Measurements from ENCODE around the gene NMU. TPM values are rescaled to one million over a fixed set of nuclear protein-coding genes. Genes with fewer than 3 reads are reported as not detected.

Gene NMU
- total RNA-seq, 4 donors from 2014 or later: not detected

GRCh38 chr4:55611358-55612059 is 24.6 kb downstream of the NMU start:
- no peaks in the 10 kb centered on the region for H3K4me1 ChIP-seq
- H3K36me3 ChIP-seq: no peaks in the 10 kb centered on the region
- H3K27ac ChIP-seq: no peak overlapping the region
- H3K27me3 ChIP-seq: no peaks in the 10 kb centered on the region
- H3K9me3 ChIP-seq: no peaks in the 10 kb centered on the region
- no peak overlapping the region for H3K4me3 ChIP-seq
- no peak for TF ChIP-seq POLR2A (IDR thresholded peaks at IDR 0.05)
- TF ChIP-seq CTCF (IDR thresholded peaks at IDR 0.05): no peak
- DNase-seq: no peak

- Histone ChIP-seq H3K4me3 (no peak overlapping the region), H3K9me3 (no peaks in the 10 kb centered on the region), H3K36me3 (no peaks in the 10 kb centered on the region), H3K27me3 (no peaks in the 10 kb centered on the region), H3K4me1 (no peaks in the 10 kb centered on the region), H3K27ac (no peak overlapping the region)
- TF ChIP-seq POLR2A (IDR thresholded peaks at IDR 0.05) (no peak), CTCF (IDR thresholded peaks at IDR 0.05) (no peak)
- DNase-seq: no peak
Measured at GRCh38 chr4:55610381-55610780, 25.7 kb downstream of the NMU start.

- no peak for DNase-seq
Measured at GRCh38 chr4:55609393-55609866, 26.7 kb downstream of the NMU start.

GRCh38 chr4:55608591-55608990 is 27.5 kb downstream of the NMU start:
- DNase-seq: no peak
- Histone ChIP-seq H3K4me3 (no peak overlapping the region), H3K36me3 (no peaks in the 10 kb centered on the region), H3K27ac (no peak overlapping the region), H3K4me1 (no peaks in the 10 kb centered on the region), H3K27me3 (no peaks in the 10 kb centered on the region), H3K9me3 (no peaks in the 10 kb centered on the region)
- TF ChIP-seq POLR2A (IDR thresholded peaks at IDR 0.05): no peak
- TF ChIP-seq CTCF (IDR thresholded peaks at IDR 0.05): no peak

More at GRCh38 chr4:55609393-55609866, 26.7 kb downstream of the NMU start:
- TF ChIP-seq POLR2A (IDR thresholded peaks at IDR 0.05): no peak
- TF ChIP-seq CTCF (IDR thresholded peaks at IDR 0.05): no peak
- H3K36me3 ChIP-seq: no peaks in the 10 kb centered on the region
- no peaks in the 10 kb centered on the region for H3K9me3 ChIP-seq
- no peak overlapping the region for H3K27ac ChIP-seq
- no peaks in the 10 kb centered on the region for H3K27me3 ChIP-seq
- no peak overlapping the region for H3K4me3 ChIP-seq
- no peaks in the 10 kb centered on the region for H3K4me1 ChIP-seq

GRCh38 chr4:55604996-55605395 is 31.1 kb downstream of the NMU start:
- Histone ChIP-seq H3K27me3 (no peaks in the 10 kb centered on the region), H3K36me3 (no peaks in the 10 kb centered on the region), H3K9me3 (no peaks in the 10 kb centered on the region), H3K4me3 (no peak overlapping the region), H3K27ac (no peak overlapping the region), H3K4me1 (no peaks in the 10 kb centered on the region)
- TF ChIP-seq POLR2A (IDR thresholded peaks at IDR 0.05) (no peak), CTCF (IDR thresholded peaks at IDR 0.05) (no peak)
- DNase-seq: no peak
